GM12878 (cell line): Measurements from ENCODE around the gene ZNF800. TPM values are rescaled to one million over a fixed set of nuclear protein-coding genes. Genes with fewer than 3 reads are reported as not detected.

Source experiments
- ASH2L ChIP-seq: fragments of 300-600, 200-600 bp; sonication (generic); IDR thresholded peaks from 2 replicates; pipeline ENCODE4 v1.6.1; 2017; ENCODE audit warnings: low read depth, mild to moderate bottlenecking, borderline replicate concordance
- CBX5 ChIP-seq: sonication (generic); IDR thresholded peaks from 2 replicates; pipeline ENCODE4 v1.6.1; 2016; ENCODE audit warnings: low read depth, moderate library complexity, mild to moderate bottlenecking, inconsistent platforms
- CREM ChIP-seq: IDR thresholded peaks from 2 replicates; pipeline ENCODE4 v1.6.1; 2014; ENCODE audit warnings: antibody characterized with exemption, low read depth
- DPF2 ChIP-seq: fragments of 450-650 bp; IDR thresholded peaks from 2 replicates; pipeline ENCODE4 v1.6.1; 2017; ENCODE audit warnings: mild to moderate bottlenecking
- EED ChIP-seq: sonication (generic); IDR thresholded peaks from 2 replicates; pipeline ENCODE4 v1.6.1; 2016; ENCODE audit warnings: antibody characterized with exemption, low read depth
- EGR1 ChIP-seq, 2 experiments: IDR thresholded peaks; 1 replicate in 1 of 2; 2 replicates in 1 of 2; pipeline ENCODE4 v1.6.1; 2011 to 2012; ENCODE audit warnings: low read depth in 2 of 2, low read length in 2 of 2, borderline replicate concordance in 1 of 2, mild to moderate bottlenecking in 1 of 2, moderate library complexity in 1 of 2
- GATAD2B ChIP-seq: fragments of 450-650 bp; conservative IDR thresholded peaks from 2 replicates; pipeline ENCODE4 v1.6.1; 2017; ENCODE audit warnings: low read depth, mild to moderate bottlenecking, moderate library complexity
- HDAC6 ChIP-seq: fragments of 200-600 bp; sonication (generic); IDR thresholded peaks from one replicate; pipeline ENCODE4 v1.8.0; 2017; ENCODE audit warnings: antibody characterized with exemption; ENCODE audit not compliant: unreplicated experiment
- IRF4 ChIP-seq: IDR thresholded peaks from 2 replicates; pipeline ENCODE4 v1.6.1; 2011; ENCODE audit warnings: low read depth, low read length
- JUND ChIP-seq: IDR thresholded peaks from 2 replicates; pipeline ENCODE4 v1.6.1; 2012; ENCODE audit warnings: low read depth, mild to moderate bottlenecking, low read length, improper control_type of control experiment, moderate library complexity
- MEF2A ChIP-seq: IDR thresholded peaks from 2 replicates; pipeline ENCODE4 v1.6.1; 2011; ENCODE audit warnings: low read depth, mild to moderate bottlenecking, low read length, moderate library complexity; ENCODE audit not compliant: insufficient read depth
- MTA2 ChIP-seq: fragments of 450-650 bp; IDR thresholded peaks from 2 replicates; pipeline ENCODE4 v1.6.1; 2016; ENCODE audit warnings: low read depth, mild to moderate bottlenecking, moderate library complexity
- MTA3 ChIP-seq: IDR thresholded peaks from 2 replicates; pipeline ENCODE4 v1.6.1; 2012; ENCODE audit warnings: low read length, inconsistent platforms, borderline replicate concordance
- NBN ChIP-seq: fragments of 450-650 bp; IDR thresholded peaks from 2 replicates; pipeline ENCODE4 v1.6.1; 2016
- POLR2A ChIP-seq: IDR thresholded peaks from 2 replicates; pipeline ENCODE4 v1.6.1; 2011; ENCODE audit warnings: low read depth, mild to moderate bottlenecking, low read length
- SIX5 ChIP-seq: IDR thresholded peaks from 2 replicates; pipeline ENCODE4 v1.6.1; 2011; ENCODE audit warnings: mild to moderate bottlenecking, low read depth, low read length, moderate library complexity; ENCODE audit not compliant: severe bottlenecking
- SMAD5 ChIP-seq: IDR thresholded peaks from 2 replicates; pipeline ENCODE4 v1.6.1; 2016; ENCODE audit warnings: antibody characterized with exemption, low read depth
- SREBF2 ChIP-seq: IDR thresholded peaks from 2 replicates; pipeline ENCODE4 v1.6.1; 2012; ENCODE audit warnings: mild to moderate bottlenecking, low read length
- ZBED1 ChIP-seq: IDR thresholded peaks from 2 replicates; pipeline ENCODE4 v1.6.1; 2016; ENCODE audit warnings: borderline replicate concordance
- ZNF207 ChIP-seq: fragments of 450-650 bp; IDR thresholded peaks from 2 replicates; pipeline ENCODE4 v1.6.1; 2014; ENCODE audit warnings: antibody characterized with exemption, mild to moderate bottlenecking, borderline replicate concordance
- ZNF384 ChIP-seq: IDR thresholded peaks from 2 replicates; pipeline ENCODE4 v1.6.1; 2012; ENCODE audit warnings: low read depth, mild to moderate bottlenecking, low read length, improper control_type of control experiment, borderline replicate concordance
- polyA plus RNA-seq, 11 experiments: library from polyadenylated mRNA; depleted of rRNA in 4 of 11; unstranded in 6 of 11; stranded (reverse) in 5 of 11; fragments of >200 nt; fragmentation: Nextera tagmentation in 4 of 11; fragmentation: Illumina TruSeq in 1 of 11; extraction: Ambion mirVana in 4 of 11; extraction: Trizol in 1 of 11; gene quantifications; 1 replicate in 1 of 11; 2 replicates in 10 of 11; pipeline versions ENCODE4 v1.2.1 to v1.2.3, GENCODE V29; 2011 to 2016; ENCODE audit warnings: inconsistent platforms in 2 of 11, missing spikeins in 2 of 11, low read depth in 1 of 11
- total RNA-seq, 4 experiments: library from RNA; depleted of rRNA in 3 of 4; stranded (reverse); fragments of >200 nt in 3 of 4; fragmentation: Illumina TruSeq in 1 of 4; extraction: Trizol in 1 of 4; gene quantifications; 2 replicates each; pipeline versions ENCODE4 v1.2.1 to v1.2.3, GENCODE V29; 2013 to 2021
- TF ChIP-seq, protein P1 (sequence below): IDR thresholded peaks from 2 replicates; pipeline ENCODE4 v1.6.1; 2011; ENCODE audit warnings: low read depth, low read length, improper control_type of control experiment, borderline replicate concordance
- TF ChIP-seq, protein P2 (sequence below): fragments of 150-350 bp; IDR thresholded peaks from 2 replicates; pipeline ENCODE4 v1.6.1; 2014; ENCODE audit warnings: mild to moderate bottlenecking, low read depth, low read length
- TF ChIP-seq, protein P3 (sequence below): fragments of 450-650 bp; IDR thresholded peaks from 2 replicates; pipeline ENCODE4 v1.6.1; 2017; ENCODE audit warnings: low read depth, mild to moderate bottlenecking, moderate library complexity
- TF ChIP-seq, protein P4 (sequence below): fragments of 450-650 bp; IDR thresholded peaks from 2 replicates; pipeline ENCODE4 v1.6.1; 2017; ENCODE audit warnings: mild to moderate bottlenecking
- TF ChIP-seq, protein P5 (sequence below): IDR thresholded peaks from 2 replicates; pipeline ENCODE4 v1.6.1; 2011; ENCODE audit warnings: borderline replicate concordance, low read depth, mild to moderate bottlenecking, moderate library complexity, mixed read lengths, low read length; ENCODE audit not compliant: insufficient read depth; ENCODE audit errors: extremely low read length

Gene ZNF800
- total and polyA plus RNA-seq, 10 of the 15 experiments (the other 5 are each of a cell fraction or from before 2014, with no cell fraction given) = 6.8 to 33.9 (median 23.8) TPM

DNA sequence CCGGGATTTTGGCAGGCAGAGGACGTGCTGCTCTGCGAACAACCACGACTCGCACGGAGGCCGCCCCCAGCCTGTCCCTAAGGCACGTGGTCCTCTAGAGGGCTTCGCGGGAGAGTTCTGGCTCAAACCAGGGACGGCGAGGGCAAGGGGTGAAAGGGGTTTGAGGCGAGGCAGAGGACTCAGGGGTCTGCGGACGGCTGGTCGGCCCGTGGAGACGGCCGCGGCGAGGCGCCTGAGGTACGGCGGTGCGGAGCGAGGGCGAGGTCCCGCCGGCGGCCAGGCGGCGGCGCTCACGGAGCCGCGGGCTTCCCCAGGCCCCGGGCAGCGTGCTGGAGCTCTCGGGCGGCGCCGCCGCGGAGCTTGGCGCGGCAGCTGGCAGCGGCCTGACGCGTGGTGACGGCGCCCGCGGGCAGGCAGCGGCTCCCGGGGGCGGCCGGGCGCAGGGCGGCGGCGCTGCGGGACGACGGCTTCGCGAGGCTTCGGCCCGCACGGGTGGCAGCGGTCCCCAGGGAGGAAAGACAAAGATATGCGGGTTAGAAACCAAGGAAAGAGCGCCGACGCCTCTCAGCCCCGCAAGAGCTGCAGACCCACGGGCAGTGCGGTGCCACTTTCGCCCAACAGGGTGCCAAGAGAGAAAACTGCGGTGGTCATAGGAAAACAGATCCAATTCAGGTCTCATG, 44.8 kb downstream of the ZNF800 start (continued):
- TF ChIP-seq, protein P1, sequence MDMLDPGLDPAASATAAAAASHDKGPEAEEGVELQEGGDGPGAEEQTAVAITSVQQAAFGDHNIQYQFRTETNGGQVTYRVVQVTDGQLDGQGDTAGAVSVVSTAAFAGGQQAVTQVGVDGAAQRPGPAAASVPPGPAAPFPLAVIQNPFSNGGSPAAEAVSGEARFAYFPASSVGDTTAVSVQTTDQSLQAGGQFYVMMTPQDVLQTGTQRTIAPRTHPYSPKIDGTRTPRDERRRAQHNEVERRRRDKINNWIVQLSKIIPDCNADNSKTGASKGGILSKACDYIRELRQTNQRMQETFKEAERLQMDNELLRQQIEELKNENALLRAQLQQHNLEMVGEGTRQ = no peak
- TF ChIP-seq SIX5 (no peak), ZNF384 (no peak), NBN (no peak), ZNF207 (no peak), SMAD5 (no peak), EGR1 (IDR thresholded peaks at IDR 0.05; ENCODE audit: borderline replicate concordance in 1 of 2, low read depth in 2 of 2, low read length in 2 of 2) (no peak), MEF2A (no peak), HDAC6 (no peak), ASH2L (no peak), GATAD2B (peak; percentile 67), CBX5 (0 out of 2 replicates have a peak, but pooled peaks have one; percentile 48), SREBF2 (no peak), JUND (no peak), ZBED1 (no peak), MTA3 (no peak), POLR2A (0 out of 2 replicates have a peak, but pooled peaks have one; percentile 17), DPF2 (0 out of 2 replicates have a peak, but pooled peaks have one; percentile 35), MTA2 (no peak), EED (no peak), IRF4 (no peak), CREM (no peak)
- TF ChIP-seq, protein P2, sequence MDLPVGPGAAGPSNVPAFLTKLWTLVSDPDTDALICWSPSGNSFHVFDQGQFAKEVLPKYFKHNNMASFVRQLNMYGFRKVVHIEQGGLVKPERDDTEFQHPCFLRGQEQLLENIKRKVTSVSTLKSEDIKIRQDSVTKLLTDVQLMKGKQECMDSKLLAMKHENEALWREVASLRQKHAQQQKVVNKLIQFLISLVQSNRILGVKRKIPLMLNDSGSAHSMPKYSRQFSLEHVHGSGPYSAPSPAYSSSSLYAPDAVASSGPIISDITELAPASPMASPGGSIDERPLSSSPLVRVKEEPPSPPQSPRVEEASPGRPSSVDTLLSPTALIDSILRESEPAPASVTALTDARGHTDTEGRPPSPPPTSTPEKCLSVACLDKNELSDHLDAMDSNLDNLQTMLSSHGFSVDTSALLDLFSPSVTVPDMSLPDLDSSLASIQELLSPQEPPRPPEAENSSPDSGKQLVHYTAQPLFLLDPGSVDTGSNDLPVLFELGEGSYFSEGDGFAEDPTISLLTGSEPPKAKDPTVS = no peak
- TF ChIP-seq, protein P3, sequence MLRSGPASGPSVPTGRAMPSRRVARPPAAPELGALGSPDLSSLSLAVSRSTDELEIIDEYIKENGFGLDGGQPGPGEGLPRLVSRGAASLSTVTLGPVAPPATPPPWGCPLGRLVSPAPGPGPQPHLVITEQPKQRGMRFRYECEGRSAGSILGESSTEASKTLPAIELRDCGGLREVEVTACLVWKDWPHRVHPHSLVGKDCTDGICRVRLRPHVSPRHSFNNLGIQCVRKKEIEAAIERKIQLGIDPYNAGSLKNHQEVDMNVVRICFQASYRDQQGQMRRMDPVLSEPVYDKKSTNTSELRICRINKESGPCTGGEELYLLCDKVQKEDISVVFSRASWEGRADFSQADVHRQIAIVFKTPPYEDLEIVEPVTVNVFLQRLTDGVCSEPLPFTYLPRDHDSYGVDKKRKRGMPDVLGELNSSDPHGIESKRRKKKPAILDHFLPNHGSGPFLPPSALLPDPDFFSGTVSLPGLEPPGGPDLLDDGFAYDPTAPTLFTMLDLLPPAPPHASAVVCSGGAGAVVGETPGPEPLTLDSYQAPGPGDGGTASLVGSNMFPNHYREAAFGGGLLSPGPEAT = no peak
- TF ChIP-seq, protein P4, sequence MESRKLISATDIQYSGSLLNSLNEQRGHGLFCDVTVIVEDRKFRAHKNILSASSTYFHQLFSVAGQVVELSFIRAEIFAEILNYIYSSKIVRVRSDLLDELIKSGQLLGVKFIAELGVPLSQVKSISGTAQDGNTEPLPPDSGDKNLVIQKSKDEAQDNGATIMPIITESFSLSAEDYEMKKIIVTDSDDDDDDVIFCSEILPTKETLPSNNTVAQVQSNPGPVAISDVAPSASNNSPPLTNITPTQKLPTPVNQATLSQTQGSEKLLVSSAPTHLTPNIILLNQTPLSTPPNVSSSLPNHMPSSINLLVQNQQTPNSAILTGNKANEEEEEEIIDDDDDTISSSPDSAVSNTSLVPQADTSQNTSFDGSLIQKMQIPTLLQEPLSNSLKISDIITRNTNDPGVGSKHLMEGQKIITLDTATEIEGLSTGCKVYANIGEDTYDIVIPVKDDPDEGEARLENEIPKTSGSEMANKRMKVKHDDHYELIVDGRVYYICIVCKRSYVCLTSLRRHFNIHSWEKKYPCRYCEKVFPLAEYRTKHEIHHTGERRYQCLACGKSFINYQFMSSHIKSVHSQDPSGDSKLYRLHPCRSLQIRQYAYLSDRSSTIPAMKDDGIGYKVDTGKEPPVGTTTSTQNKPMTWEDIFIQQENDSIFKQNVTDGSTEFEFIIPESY = no peak
- TF ChIP-seq, protein P5, sequence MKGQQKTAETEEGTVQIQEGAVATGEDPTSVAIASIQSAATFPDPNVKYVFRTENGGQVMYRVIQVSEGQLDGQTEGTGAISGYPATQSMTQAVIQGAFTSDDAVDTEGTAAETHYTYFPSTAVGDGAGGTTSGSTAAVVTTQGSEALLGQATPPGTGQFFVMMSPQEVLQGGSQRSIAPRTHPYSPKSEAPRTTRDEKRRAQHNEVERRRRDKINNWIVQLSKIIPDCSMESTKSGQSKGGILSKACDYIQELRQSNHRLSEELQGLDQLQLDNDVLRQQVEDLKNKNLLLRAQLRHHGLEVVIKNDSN = no peak
